DND-41 (cell line): ENCODE data around the gene ENHO.

Experiments
- ATAC-seq: fragments of 200-7000 bp; cut with Tn5 transposase; 3 replicates; pipeline ENCODE4 v1.9.1; 2021; ENCODE audit warnings: low read depth; ENCODE audit not compliant: insufficient read depth
- DNase-seq: peaks from one replicate; pipeline ENCODE4 v3.0.0-alpha.2; 2020
- H2AFZ ChIP-seq: 2 replicates; pipeline ENCODE4 v1.6.0; 2012; ENCODE audit warnings: low read depth, low read length
- H3K27ac ChIP-seq: 2 replicates; pipeline ENCODE4 v1.5.1; 2012; ENCODE audit warnings: low read length, inconsistent platforms
- H3K27me3 ChIP-seq: fragments of 200-600 bp; sonication (generic); 2 replicates; pipeline ENCODE4 v1.6.0; 2012; ENCODE audit warnings: low read length, mild to moderate bottlenecking, inconsistent platforms; ENCODE audit not compliant: insufficient read depth, poor library complexity
- H3K36me3 ChIP-seq: 2 replicates; pipeline ENCODE4 v1.5.1; 2012; ENCODE audit warnings: low read length, inconsistent platforms; ENCODE audit not compliant: insufficient read depth
- H3K4me1 ChIP-seq: 2 replicates; pipeline ENCODE4 v1.5.1; 2012; ENCODE audit warnings: mild to moderate bottlenecking, low read length; ENCODE audit not compliant: insufficient read depth
- H3K4me2 ChIP-seq: 2 replicates; pipeline ENCODE4 v1.6.0; 2012; ENCODE audit warnings: mild to moderate bottlenecking, moderate library complexity, low read length, inconsistent platforms; ENCODE audit not compliant: insufficient read depth
- H3K4me3 ChIP-seq, 2 experiments: fragments of 200-600 bp in 1 of 2; shearing (Covaris generic) in 1 of 2; 2 replicates each; pipeline ENCODE4 v1.5.1; 2012 to 2016; ENCODE audit warnings: inconsistent platforms in 2 of 2, low read length in 2 of 2, mild to moderate bottlenecking in 2 of 2, low read depth in 1 of 2, moderate library complexity in 1 of 2
- H3K79me2 ChIP-seq: 2 replicates; pipeline ENCODE4 v1.6.0; 2012; ENCODE audit warnings: low read length, inconsistent platforms; ENCODE audit not compliant: insufficient read depth
- H3K9ac ChIP-seq: 2 replicates; pipeline ENCODE4 v1.6.0; 2012; ENCODE audit warnings: low read depth, mild to moderate bottlenecking, inconsistent platforms, low read length, moderate library complexity
- H3K9me3 ChIP-seq: 2 replicates; pipeline ENCODE4 v1.5.1; 2012; ENCODE audit warnings: low read length, moderate library complexity, mild to moderate bottlenecking, inconsistent platforms; ENCODE audit not compliant: insufficient read depth, severe bottlenecking
- H4K20me1 ChIP-seq: 2 replicates; pipeline ENCODE4 v1.6.0; 2012; ENCODE audit warnings: low read length; ENCODE audit not compliant: insufficient read depth
- CTCF ChIP-seq: IDR thresholded peaks from 2 replicates; pipeline ENCODE4 v1.5.1; 2012; ENCODE audit warnings: borderline replicate concordance, low read length, moderate library complexity, mild to moderate bottlenecking; ENCODE audit not compliant: poor library complexity, severe bottlenecking; ENCODE audit errors: extremely low read depth
- EZH2 ChIP-seq: IDR thresholded peaks from 3 replicates; pipeline ENCODE4 v1.6.1; 2012; ENCODE audit warnings: borderline replicate concordance, low read depth, mild to moderate bottlenecking, moderate library complexity, low read length, inconsistent platforms; ENCODE audit not compliant: severe bottlenecking

ENHO gene

DNA sequence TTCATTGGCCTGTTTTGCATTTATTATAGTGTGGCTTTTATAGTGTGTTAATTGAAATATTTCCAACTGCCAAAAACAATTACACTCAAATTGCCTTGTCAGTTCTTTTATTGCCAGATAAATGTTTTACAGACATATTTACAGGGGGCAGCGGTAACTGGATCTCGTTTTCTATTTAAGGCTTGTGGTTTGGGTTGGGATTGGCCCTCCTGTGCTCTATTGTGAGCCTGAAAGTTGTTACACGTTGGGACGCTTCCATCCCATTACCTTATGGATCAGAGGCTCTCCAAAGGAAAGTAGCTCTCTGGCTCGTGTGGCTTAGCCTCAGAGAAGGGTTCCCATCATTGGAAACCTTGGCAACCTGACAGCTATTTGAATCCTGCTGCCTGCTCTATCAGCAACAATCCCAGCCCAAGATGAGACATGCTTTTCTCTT is 43.3 kb downstream of the ENHO start:
- Histone ChIP-seq H3K9me3 (no peaks in the 10 kb centered on the region), H3K79me2 (no peaks in the 10 kb centered on the region), H3K4me1 (no peaks in the 10 kb centered on the region), H3K4me2 (no peak overlapping the region), H4K20me1 (no peaks in the 10 kb centered on the region), H3K9ac (no peak overlapping the region), H3K4me3 (no peak overlapping the region), H3K36me3 (no peaks in the 10 kb centered on the region), H3K27me3 (peaks cover 16% of the 10 kb centered on the region), H3K27ac (no peak overlapping the region), H2AFZ (no peak overlapping the region)
- TF ChIP-seq CTCF (no peak), EZH2 (no peak)
- ATAC-seq (no peak), DNase-seq (no peak)

DNA sequence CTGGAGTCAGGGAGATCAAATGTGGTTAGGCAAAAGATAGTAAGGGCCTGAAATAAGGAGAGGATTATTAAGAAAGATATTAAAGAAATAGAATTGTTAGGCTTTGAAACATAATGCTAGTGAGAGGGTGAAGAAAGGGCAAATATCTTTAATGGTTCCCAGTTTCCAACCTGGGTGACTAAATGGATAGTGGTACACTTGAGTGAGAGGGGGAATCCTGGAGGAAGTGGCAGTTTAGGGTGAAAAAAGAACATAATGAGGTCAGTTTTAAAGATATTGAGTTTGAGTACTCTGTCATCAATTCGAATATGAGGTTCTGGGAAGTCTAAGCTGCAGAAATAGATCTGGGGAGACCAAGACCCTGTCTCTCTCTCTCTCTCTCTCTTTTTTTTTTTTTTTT is 45.2 kb downstream of the ENHO start:
- no peaks in the 10 kb centered on the region for H3K9me3 ChIP-seq
- H4K20me1 ChIP-seq: no peaks in the 10 kb centered on the region
- H3K4me3 ChIP-seq: no peak overlapping the region
- no peaks in the 10 kb centered on the region for H3K79me2 ChIP-seq
- H3K27me3 ChIP-seq: peaks cover 16% of the 10 kb centered on the region
- no peak overlapping the region for H3K27ac ChIP-seq
- H3K4me1 ChIP-seq: no peaks in the 10 kb centered on the region
- no peak overlapping the region for H2AFZ ChIP-seq
- no peak overlapping the region for H3K9ac ChIP-seq
- no peak overlapping the region for H3K4me2 ChIP-seq
- no peak for ATAC-seq
- TF ChIP-seq EZH2: no peak
- H3K36me3 ChIP-seq: no peaks in the 10 kb centered on the region
- DNase-seq: no peak

GRCh38 chr9:34475097-34475496 is 47.7 kb downstream of the ENHO start:
- Histone ChIP-seq H3K79me2 (no peaks in the 10 kb centered on the region), H4K20me1 (no peaks in the 10 kb centered on the region), H3K27me3 (peaks cover 16% of the 10 kb centered on the region), H3K36me3 (no peaks in the 10 kb centered on the region), H3K4me1 (no peaks in the 10 kb centered on the region), H3K4me2 (no peak overlapping the region), H3K9ac (no peak overlapping the region), H3K27ac (no peak overlapping the region), H3K4me3 (no peak overlapping the region), H3K9me3 (no peaks in the 10 kb centered on the region), H2AFZ (no peak overlapping the region)
- TF ChIP-seq EZH2 (no peak), CTCF (no peak)
- ATAC-seq (peak; percentile 57; the same call in 1 of the 3 replicates), DNase-seq (peak; percentile 26)
